ENCODE data around the gene TEKTIP1. TPM values are rescaled to one million over a fixed set of nuclear protein-coding genes. Genes with fewer than 3 reads are reported as not detected.
"Not testable (repeated sequence)": the region's sequence is repeated elsewhere in the genome, so short reads cannot be mapped to it uniquely, and the experiment has no call there.

TEKTIP1 gene
- total RNA-seq, 2 experiments from 2014 or later = 1.2 to 2.2 TPM

- H3K9me3 Mint-ChIP-seq = no peaks in the 10 kb centered on the region
- no peak overlapping the region for H3K27ac Mint-ChIP-seq
- DNase-seq = no peak
- H3K36me3 Mint-ChIP-seq = peaks cover 6% of the 10 kb centered on the region
- H3K27me3 Mint-ChIP-seq = no peaks in the 10 kb centered on the region
- H3K4me3 Mint-ChIP-seq = no peak overlapping the region
- no peaks in the 10 kb centered on the region for H3K4me1 Mint-ChIP-seq
Measured at GRCh38 chr19:3527238-3527910, 11.6 kb upstream of the TEKTIP1 start.

GRCh38 chr19:3528080-3528479 lies 10.9 kb upstream of the TEKTIP1 start:
- no peak for DNase-seq
- no peak overlapping the region for H3K4me3 Mint-ChIP-seq
- no peaks in the 10 kb centered on the region for H3K27me3 Mint-ChIP-seq
- H3K9me3 Mint-ChIP-seq = no peaks in the 10 kb centered on the region
- peaks cover 8% of the 10 kb centered on the region for H3K36me3 Mint-ChIP-seq
- no peaks in the 10 kb centered on the region for H3K4me1 Mint-ChIP-seq
- H3K27ac Mint-ChIP-seq = no peak overlapping the region

GRCh38 chr19:3528539-3529211 lies 10.3 kb upstream of the TEKTIP1 start:
- Mint-ChIP-seq H3K4me3 (no peak overlapping the region), H3K27me3 (no peaks in the 10 kb centered on the region), H3K9me3 (no peaks in the 10 kb centered on the region), H3K27ac (no peak overlapping the region), H3K36me3 (peaks cover 8% of the 10 kb centered on the region), H3K4me1 (no peaks in the 10 kb centered on the region)
- DNase-seq = no peak

- not testable (repeated sequence) for H3K9me3 Mint-ChIP-seq
Measured at GRCh38 chr19:3529299-3529698, 9.7 kb upstream of the TEKTIP1 start.

GRCh38 chr19:3530389-3530788 lies 8.6 kb upstream of the TEKTIP1 start:
- H3K36me3 Mint-ChIP-seq = peaks cover 8% of the 10 kb centered on the region
- no peak for DNase-seq
- H3K9me3 Mint-ChIP-seq = no peaks in the 10 kb centered on the region
- no peaks in the 10 kb centered on the region for H3K4me1 Mint-ChIP-seq
- H3K27me3 Mint-ChIP-seq = no peaks in the 10 kb centered on the region
- no peak overlapping the region for H3K27ac Mint-ChIP-seq
- no peak overlapping the region for H3K4me3 Mint-ChIP-seq

More at GRCh38 chr19:3529299-3529698, 9.7 kb upstream of the TEKTIP1 start:
- H3K27me3 Mint-ChIP-seq, H3K4me1 Mint-ChIP-seq, H3K27ac Mint-ChIP-seq, H3K36me3 Mint-ChIP-seq, DNase-seq, H3K4me3 Mint-ChIP-seq: not testable (repeated sequence)

GRCh38 chr19:3531716-3532115 lies 7.3 kb upstream of the TEKTIP1 start:
- Mint-ChIP-seq H3K4me1 (no peaks in the 10 kb centered on the region), H3K27ac (no peak overlapping the region), H3K27me3 (no peaks in the 10 kb centered on the region), H3K4me3 (no peak overlapping the region), H3K36me3 (peaks cover 8% of the 10 kb centered on the region), H3K9me3 (no peaks in the 10 kb centered on the region)
- no peak for DNase-seq

GRCh38 chr19:3532154-3532786 lies 6.7 kb upstream of the TEKTIP1 start:
- Mint-ChIP-seq H3K4me1 (no peaks in the 10 kb centered on the region), H3K27ac (no peak overlapping the region), H3K9me3 (no peaks in the 10 kb centered on the region), H3K27me3 (no peaks in the 10 kb centered on the region), H3K4me3 (no peak overlapping the region), H3K36me3 (peaks cover 6% of the 10 kb centered on the region)
- DNase-seq = no peak

GRCh38 chr19:3533033-3533432 lies 5.9 kb upstream of the TEKTIP1 start:
- Mint-ChIP-seq H3K4me3 (no peak overlapping the region), H3K4me1 (no peaks in the 10 kb centered on the region), H3K27ac (no peak overlapping the region), H3K27me3 (no peaks in the 10 kb centered on the region), H3K36me3 (peaks cover 8% of the 10 kb centered on the region), H3K9me3 (no peaks in the 10 kb centered on the region)
- no peak for DNase-seq

GRCh38 chr19:3533563-3534216 lies 5.3 kb upstream of the TEKTIP1 start:
- no peaks in the 10 kb centered on the region for H3K4me1 Mint-ChIP-seq
- no peak overlapping the region for H3K4me3 Mint-ChIP-seq
- H3K27me3 Mint-ChIP-seq = no peaks in the 10 kb centered on the region
- no peak for DNase-seq
- H3K27ac Mint-ChIP-seq = no peak overlapping the region
- H3K36me3 Mint-ChIP-seq = peaks cover 8% of the 10 kb centered on the region
- no peaks in the 10 kb centered on the region for H3K9me3 Mint-ChIP-seq

GRCh38 chr19:3534375-3535234 lies 4.4 kb upstream of the TEKTIP1 start:
- Mint-ChIP-seq H3K36me3 (peaks cover 12% of the 10 kb centered on the region), H3K9me3 (no peaks in the 10 kb centered on the region), H3K27ac (peak overlapping the region; percentile 3), H3K27me3 (no peaks in the 10 kb centered on the region), H3K4me3 (no peak overlapping the region), H3K4me1 (no peaks in the 10 kb centered on the region)
- DNase-seq = no peak

GRCh38 chr19:3535235-3535535 lies 3.8 kb upstream of the TEKTIP1 start:
- no peaks in the 10 kb centered on the region for H3K27me3 Mint-ChIP-seq

GRCh38 chr19:3535563-3535965 lies 3.4 kb upstream of the TEKTIP1 start:
- H3K4me1 Mint-ChIP-seq = no peaks in the 10 kb centered on the region
- H3K36me3 Mint-ChIP-seq = peaks cover 16% of the 10 kb centered on the region
- H3K27me3 Mint-ChIP-seq = no peaks in the 10 kb centered on the region
- no peak overlapping the region for H3K27ac Mint-ChIP-seq
- H3K4me3 Mint-ChIP-seq = no peak overlapping the region
- DNase-seq = no peak
- H3K9me3 Mint-ChIP-seq = no peaks in the 10 kb centered on the region

More at GRCh38 chr19:3535235-3535535, 3.8 kb upstream of the TEKTIP1 start:
- H3K27ac Mint-ChIP-seq = no peak overlapping the region
- no peaks in the 10 kb centered on the region for H3K4me1 Mint-ChIP-seq
- no peaks in the 10 kb centered on the region for H3K9me3 Mint-ChIP-seq
- no peak for DNase-seq
- no peak overlapping the region for H3K4me3 Mint-ChIP-seq
- H3K36me3 Mint-ChIP-seq = peaks cover 16% of the 10 kb centered on the region

GRCh38 chr19:3535981-3536380 lies 3.0 kb upstream of the TEKTIP1 start:
- Mint-ChIP-seq H3K4me3 (no peak overlapping the region), H3K27ac (no peak overlapping the region), H3K9me3 (no peaks in the 10 kb centered on the region), H3K36me3 (peaks cover 16% of the 10 kb centered on the region), H3K4me1 (no peaks in the 10 kb centered on the region), H3K27me3 (no peaks in the 10 kb centered on the region)
- DNase-seq = no peak

GRCh38 chr19:3536429-3537100 lies 2.4 kb upstream of the TEKTIP1 start:
- Mint-ChIP-seq H3K4me1 (no peaks in the 10 kb centered on the region), H3K27me3 (no peaks in the 10 kb centered on the region), H3K27ac (no peak overlapping the region), H3K4me3 (no peak overlapping the region), H3K36me3 (peaks cover 12% of the 10 kb centered on the region), H3K9me3 (no peaks in the 10 kb centered on the region)
- DNase-seq = no peak
